ENCODE measurements around the gene DGKB.

DGKB gene

GRCh38 chr7:14836006-14836405 lies 66.5 kb downstream of the DGKB start:
- Histone ChIP-seq H3K4me1 (ENCODE audit: control insufficient read depth, insufficient read depth, low read length) (no peaks in the 10 kb centered on the region), H3K9ac (ENCODE audit: low read length) (no peak overlapping the region), H3K36me3 (ENCODE audit: control insufficient read depth, insufficient read depth, low read length) (no peaks in the 10 kb centered on the region), H3K4me3 (ENCODE audit: low read length) (no peak overlapping the region), H3K27ac (ENCODE audit: low read depth, low read length) (no peak overlapping the region), H3K27me3 (ENCODE audit: control insufficient read depth, insufficient read depth, low read length) (no peaks in the 10 kb centered on the region)

GRCh38 chr7:14835384-14835783 lies 67.2 kb downstream of the DGKB start:
- H3K27me3 ChIP-seq (ENCODE audit: control insufficient read depth, insufficient read depth, low read length), result no peaks in the 10 kb centered on the region
- H3K4me1 ChIP-seq (ENCODE audit: control insufficient read depth, insufficient read depth, low read length), result no peaks in the 10 kb centered on the region
- H3K27ac ChIP-seq (ENCODE audit: low read depth, low read length), result no peak overlapping the region
- no peaks in the 10 kb centered on the region for H3K36me3 ChIP-seq (ENCODE audit: control insufficient read depth, insufficient read depth, low read length)
- H3K9ac ChIP-seq (ENCODE audit: low read length), result no peak overlapping the region
- no peak overlapping the region for H3K4me3 ChIP-seq (ENCODE audit: low read length)

- H3K4me3 ChIP-seq (ENCODE audit: low read length), result no peak overlapping the region
- no peaks in the 10 kb centered on the region for H3K36me3 ChIP-seq (ENCODE audit: control insufficient read depth, insufficient read depth, low read length)
- H3K4me1 ChIP-seq (ENCODE audit: control insufficient read depth, insufficient read depth, low read length), result no peaks in the 10 kb centered on the region
- H3K27me3 ChIP-seq (ENCODE audit: control insufficient read depth, insufficient read depth, low read length), result no peaks in the 10 kb centered on the region
- H3K27ac ChIP-seq (ENCODE audit: low read depth, low read length), result no peak overlapping the region
- no peak overlapping the region for H3K9ac ChIP-seq (ENCODE audit: low read length)
Measured at GRCh38 chr7:14834883-14835282, 67.7 kb downstream of the DGKB start.

- H3K27ac ChIP-seq (ENCODE audit: low read depth, low read length), result no peak overlapping the region
- no peak overlapping the region for H3K9ac ChIP-seq (ENCODE audit: low read length)
- H3K36me3 ChIP-seq (ENCODE audit: control insufficient read depth, insufficient read depth, low read length), result no peaks in the 10 kb centered on the region
- no peaks in the 10 kb centered on the region for H3K4me1 ChIP-seq (ENCODE audit: control insufficient read depth, insufficient read depth, low read length)
- H3K4me3 ChIP-seq (ENCODE audit: low read length), result no peak overlapping the region
- no peaks in the 10 kb centered on the region for H3K27me3 ChIP-seq (ENCODE audit: control insufficient read depth, insufficient read depth, low read length)
Measured at GRCh38 chr7:14834456-14834855, 68.1 kb downstream of the DGKB start.

GRCh38 chr7:14833707-14834106 lies 68.8 kb downstream of the DGKB start:
- Histone ChIP-seq H3K27me3 (ENCODE audit: control insufficient read depth, insufficient read depth, low read length) (no peaks in the 10 kb centered on the region), H3K27ac (ENCODE audit: low read depth, low read length) (no peak overlapping the region), H3K4me1 (ENCODE audit: control insufficient read depth, insufficient read depth, low read length) (no peaks in the 10 kb centered on the region), H3K9ac (ENCODE audit: low read length) (no peak overlapping the region), H3K4me3 (ENCODE audit: low read length) (no peak overlapping the region), H3K36me3 (ENCODE audit: control insufficient read depth, insufficient read depth, low read length) (no peaks in the 10 kb centered on the region)

GRCh38 chr7:14828053-14828452 lies 74.5 kb downstream of the DGKB start:
- H3K36me3 ChIP-seq (ENCODE audit: control insufficient read depth, insufficient read depth, low read length), result no peaks in the 10 kb centered on the region
- no peaks in the 10 kb centered on the region for H3K27me3 ChIP-seq (ENCODE audit: control insufficient read depth, insufficient read depth, low read length)
- H3K4me3 ChIP-seq (ENCODE audit: low read length), result no peak overlapping the region
- no peak overlapping the region for H3K9ac ChIP-seq (ENCODE audit: low read length)
- no peak overlapping the region for H3K27ac ChIP-seq (ENCODE audit: low read depth, low read length)
- H3K4me1 ChIP-seq (ENCODE audit: control insufficient read depth, insufficient read depth, low read length), result no peaks in the 10 kb centered on the region

- Histone ChIP-seq H3K36me3 (ENCODE audit: control insufficient read depth, insufficient read depth, low read length) (no peaks in the 10 kb centered on the region), H3K4me3 (ENCODE audit: low read length) (no peak overlapping the region), H3K27ac (ENCODE audit: low read depth, low read length) (no peak overlapping the region), H3K9ac (ENCODE audit: low read length) (no peak overlapping the region), H3K4me1 (ENCODE audit: control insufficient read depth, insufficient read depth, low read length) (no peaks in the 10 kb centered on the region), H3K27me3 (ENCODE audit: control insufficient read depth, insufficient read depth, low read length) (no peaks in the 10 kb centered on the region)
Measured at GRCh38 chr7:14826426-14826825, 76.1 kb downstream of the DGKB start.

GRCh38 chr7:14825912-14826311 lies 76.6 kb downstream of the DGKB start:
- Histone ChIP-seq H3K4me3 (ENCODE audit: low read length) (no peak overlapping the region), H3K36me3 (ENCODE audit: control insufficient read depth, insufficient read depth, low read length) (no peaks in the 10 kb centered on the region), H3K27me3 (ENCODE audit: control insufficient read depth, insufficient read depth, low read length) (no peaks in the 10 kb centered on the region), H3K27ac (ENCODE audit: low read depth, low read length) (no peak overlapping the region), H3K4me1 (ENCODE audit: control insufficient read depth, insufficient read depth, low read length) (no peaks in the 10 kb centered on the region), H3K9ac (ENCODE audit: low read length) (no peak overlapping the region)

GRCh38 chr7:14822481-14822854 lies 80.1 kb downstream of the DGKB start:
- Histone ChIP-seq H3K36me3 (ENCODE audit: control insufficient read depth, insufficient read depth, low read length) (no peaks in the 10 kb centered on the region), H3K9ac (ENCODE audit: low read length) (no peak overlapping the region), H3K27me3 (ENCODE audit: control insufficient read depth, insufficient read depth, low read length) (no peaks in the 10 kb centered on the region), H3K4me1 (ENCODE audit: control insufficient read depth, insufficient read depth, low read length) (no peaks in the 10 kb centered on the region), H3K4me3 (ENCODE audit: low read length) (no peak overlapping the region), H3K27ac (ENCODE audit: low read depth, low read length) (no peak overlapping the region)

- H3K27ac ChIP-seq (ENCODE audit: low read depth, low read length), result no peak overlapping the region
- H3K27me3 ChIP-seq (ENCODE audit: control insufficient read depth, insufficient read depth, low read length), result no peaks in the 10 kb centered on the region
- no peak overlapping the region for H3K9ac ChIP-seq (ENCODE audit: low read length)
- no peaks in the 10 kb centered on the region for H3K4me1 ChIP-seq (ENCODE audit: control insufficient read depth, insufficient read depth, low read length)
- no peak overlapping the region for H3K4me3 ChIP-seq (ENCODE audit: low read length)
- no peaks in the 10 kb centered on the region for H3K36me3 ChIP-seq (ENCODE audit: control insufficient read depth, insufficient read depth, low read length)
Measured at GRCh38 chr7:14821757-14822480, 80.6 kb downstream of the DGKB start.

- Histone ChIP-seq H3K36me3 (ENCODE audit: control insufficient read depth, insufficient read depth, low read length) (no peaks in the 10 kb centered on the region), H3K9ac (ENCODE audit: low read length) (no peak overlapping the region), H3K27me3 (ENCODE audit: control insufficient read depth, insufficient read depth, low read length) (no peaks in the 10 kb centered on the region), H3K4me1 (ENCODE audit: control insufficient read depth, insufficient read depth, low read length) (no peaks in the 10 kb centered on the region), H3K27ac (ENCODE audit: low read depth, low read length) (no peak overlapping the region), H3K4me3 (ENCODE audit: low read length) (no peak overlapping the region)
Measured at GRCh38 chr7:14818871-14819270, 83.7 kb downstream of the DGKB start.

- Histone ChIP-seq H3K27ac (ENCODE audit: low read depth, low read length) (no peak overlapping the region), H3K9ac (ENCODE audit: low read length) (no peak overlapping the region), H3K4me1 (ENCODE audit: control insufficient read depth, insufficient read depth, low read length) (no peaks in the 10 kb centered on the region), H3K27me3 (ENCODE audit: control insufficient read depth, insufficient read depth, low read length) (no peaks in the 10 kb centered on the region), H3K4me3 (ENCODE audit: low read length) (no peak overlapping the region), H3K36me3 (ENCODE audit: control insufficient read depth, insufficient read depth, low read length) (no peaks in the 10 kb centered on the region)
Measured at GRCh38 chr7:14817829-14818614, 84.5 kb downstream of the DGKB start.

GRCh38 chr7:14807507-14807906 lies 95.0 kb downstream of the DGKB start:
- H3K9ac ChIP-seq (ENCODE audit: low read length), result no peak overlapping the region
- H3K27ac ChIP-seq (ENCODE audit: low read depth, low read length), result no peak overlapping the region
- H3K36me3 ChIP-seq (ENCODE audit: control insufficient read depth, insufficient read depth, low read length), result no peaks in the 10 kb centered on the region
- no peak overlapping the region for H3K4me3 ChIP-seq (ENCODE audit: low read length)
- H3K27me3 ChIP-seq (ENCODE audit: control insufficient read depth, insufficient read depth, low read length), result no peaks in the 10 kb centered on the region
- no peaks in the 10 kb centered on the region for H3K4me1 ChIP-seq (ENCODE audit: control insufficient read depth, insufficient read depth, low read length)

Measured in rectal smooth muscle tissue (tissue), 1 donor.